Heart right ventricle (tissue), 16 donors: ENCODE results near the gene BDH1. TPM values are rescaled to one million over a fixed set of nuclear protein-coding genes. Genes with fewer than 3 reads are reported as not detected.

Experiments used
- ATAC-seq, 8 donors: fragments of 200-7000 bp; cut with Tn5 transposase; one replicate each; pipeline ENCODE4 v1.9.1; 2020; ENCODE audit warnings: mild to moderate bottlenecking in 8 of 8, moderate library complexity in 8 of 8, moderate number of reproducible peaks in 1 of 8
- DNase-seq, 2 donors: peaks; one replicate each; pipeline ENCODE4 v3.0.0-alpha.2; 2020
- H3K27ac ChIP-seq, 10 donors: fragments of 200-600 bp; sonication (generic) in 2 of 10; one replicate each; pipeline versions ENCODE4 v1.5.0 to v1.8.0; 2020 to 2022; ENCODE audit warnings: mild to moderate bottlenecking in 3 of 10
- H3K27me3 ChIP-seq, 7 donors: fragments of 200-600 bp; one replicate each; pipeline ENCODE4 v1.8.0; 2021 to 2022; ENCODE audit warnings: mild to moderate bottlenecking in 2 of 7
- H3K36me3 ChIP-seq, 9 donors: fragments of 200-600 bp; sonication (generic) in 1 of 9; one replicate each; pipeline versions ENCODE4 v1.5.0 to v1.8.0; 2020 to 2022; ENCODE audit warnings: mild to moderate bottlenecking in 2 of 9
- H3K4me1 ChIP-seq, 9 donors: fragments of 200-600 bp; sonication (generic) in 1 of 9; one replicate each; pipeline versions ENCODE4 v1.5.0 to v1.8.0; 2020 to 2022; ENCODE audit warnings: mild to moderate bottlenecking in 4 of 9
- H3K4me3 ChIP-seq, 10 donors: fragments of 200-600 bp; sonication (generic) in 2 of 10; one replicate each; pipeline versions ENCODE4 v1.5.0 to v1.8.0; 2020 to 2022; ENCODE audit warnings: mild to moderate bottlenecking in 7 of 10, moderate library complexity in 2 of 10
- H3K9me3 ChIP-seq, 11 donors: fragments of 200-600 bp in 10 of 11; sonication (generic) in 2 of 11; one replicate each; pipeline versions ENCODE4 v1.5.0 to v1.8.0; 2013 to 2022; ENCODE audit warnings: mild to moderate bottlenecking in 2 of 11, control low read depth in 1 of 11, moderate library complexity in 1 of 11
- CTCF ChIP-seq, 9 donors: fragments of 200-600 bp; sonication (generic) in 2 of 9; IDR thresholded peaks; one replicate each; pipeline versions ENCODE4 v1.5.0 to v1.8.0; 2021 to 2022; ENCODE audit warnings: antibody characterized with exemption in 9 of 9, mild to moderate bottlenecking in 5 of 9, moderate library complexity in 1 of 9
- WGBS, 2 donors: extraction: QIAGEN DNeasy Blood & Tissue Kit; methylation state at CpG; one replicate each; pipeline ENCODE4 v1.1.7; 2013; ENCODE audit warnings: inconsistent platforms in 1 of 2; 5-methylcytosine and 5-hydroxymethylcytosine counted together
- intact Hi-C, 10 donors: fragments of 100-400 bp; cut with DNase I; formaldehyde crosslinking; loops; one replicate each; pipeline versions ENCODE4 v1.11.1 to v1.14.2; 2022
- polyA plus RNA-seq, 2 donors: library from polyadenylated mRNA; stranded (reverse); fragments of 200-250 nt; gene quantifications; one replicate each; pipeline ENCODE4 v1.2.3, GENCODE V29; 2013
- total RNA-seq, 10 donors: library from RNA; stranded (reverse); fragmentation: NEBNext Ultra II Directional in 3 of 10; extraction: Animal tissue kit (Norgen Biotek cat#: 25700) in 3 of 10; gene quantifications; one replicate each; pipeline versions ENCODE4 v1.2.1 to v1.2.4, GENCODE V29; 2021 to 2023
- donor health status: Arrhythmogenic right ventricular cardiomyopathy.
- donor health status: ischemic (EF 13 %, LVEDD 7.1; RV severe dilation, severe dysfunction).
- donor health status: healthy with polysubstance abuse.
- donor health status: DM: no; HTN: yes; CAD: no.
- donor health status: DM: no; HTN: no; CAD: no.
- donor health status: ischemic (EF 25% LVEDD 6.9; RV normal size, moderate dysfunction).
- donor health status: ischemic (EF 25% LVEDD 5.7; RV mildly dilated, moderate dysfunction).
- donor health status: healthy.
- donor health status: DM: yes; HTN: yes; CAD: no.
- donor health status: Ischemic cardiomyopathy.
- donor health status: ischemic (EF 35%, LVEDD 5.7; RV mildly dilated, moderate dysfunction).
- donor health status: nonischemic (EF 11% LVEDD 7.7; RV severe dilation, severe dysfunction).
- donor health status: DM: yes; HTN: yes; CAD: no.
- donor health status: PGD.
- donor health status: ischemic (EF 29% LVEDD 5.4; RV normal size, mild dysfunction).
- donor health status: nonischemic (EF 23%, LVEDD 6.1; RV moderate dilation, normal function).

Gene BDH1
- total and polyA plus RNA-seq, 12 donors = 9.6 to 144 (median 78.0) TPM

DNA sequence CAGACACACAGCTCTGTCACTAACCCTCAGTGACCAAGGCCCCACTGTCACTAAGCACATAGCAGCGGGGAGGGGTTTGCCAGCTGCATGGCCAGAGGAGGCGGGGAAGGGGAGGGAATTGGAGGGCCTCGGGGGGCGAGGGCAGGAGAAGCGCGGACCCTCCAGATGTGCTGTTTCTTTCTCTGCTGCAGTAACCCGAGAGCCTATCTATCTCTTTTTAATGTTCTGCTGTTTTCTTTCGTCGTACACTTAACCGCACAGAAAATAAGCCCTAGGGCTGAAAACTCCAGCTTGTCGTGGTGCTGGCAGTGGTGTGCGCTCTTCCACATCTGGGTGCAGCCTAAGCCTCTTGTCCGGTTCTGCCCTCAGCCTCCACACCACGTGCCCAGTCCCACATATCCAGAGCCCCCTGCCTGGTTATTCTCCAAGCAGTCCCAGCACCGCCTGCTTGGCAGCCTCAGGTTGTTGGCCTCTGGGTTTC lies 51.1 kb downstream of the BDH1 start:
- H3K27me3 ChIP-seq = peaks cover 0 to 6% (median 0%) of the 10 kb centered on the region in 7 donors
- no peak for DNase-seq
- H3K9me3 ChIP-seq = peaks cover 0 to 5% (median 0%) of the 10 kb centered on the region in 11 donors
- no peak overlapping the region for H3K4me3 ChIP-seq
- no peak for ATAC-seq
- peaks cover 0 to 5% (median 3%) of the 10 kb centered on the region in 9 donors for H3K4me1 ChIP-seq
- no peak overlapping the region for H3K27ac ChIP-seq
- intact Hi-C loops = loop anchor here in 5 of 10 donors (5.0 to 10.0 kb wide), 3 partner anchors 240 to 280 kb away; no protein-coding TSS in a partner anchor
- WGBS, 2 donors = 76 to 81% methylated on average over 15 of the region's 15 CpGs
- TF ChIP-seq CTCF (IDR thresholded peaks at IDR 0.05) = no peak
- H3K36me3 ChIP-seq = no peaks in the 10 kb centered on the region

DNA sequence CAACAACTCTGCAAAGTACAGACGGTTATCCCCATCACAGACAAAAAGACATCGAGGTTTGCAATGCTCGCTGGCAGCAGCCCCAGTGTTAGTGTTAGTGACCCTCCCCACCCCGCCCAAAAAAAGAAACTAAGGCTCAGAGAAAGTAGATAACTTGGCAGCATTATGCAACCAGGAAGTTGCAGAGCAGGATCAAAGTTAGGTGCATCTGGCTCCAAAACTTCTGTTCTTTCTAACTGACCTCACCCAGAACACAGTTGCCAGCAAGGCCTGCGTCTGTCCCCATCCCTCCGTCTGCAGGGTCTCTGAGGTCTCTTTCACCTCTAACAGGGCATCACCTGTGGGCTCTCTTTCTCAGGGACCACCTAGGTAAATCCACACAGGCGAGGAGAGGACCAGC lies 51.5 kb downstream of the BDH1 start:
- Histone ChIP-seq H3K27me3 (peaks cover 0 to 6% (median 0%) of the 10 kb centered on the region in 7 donors), H3K4me1 (peaks cover 0 to under 1% (median 0%) of the 10 kb centered on the region in 9 donors), H3K27ac (no peak overlapping the region), H3K36me3 (no peaks in the 10 kb centered on the region), H3K4me3 (no peak overlapping the region), H3K9me3 (peaks cover 0 to 5% (median 0%) of the 10 kb centered on the region in 11 donors)
- no peak for DNase-seq
- no peak for TF ChIP-seq CTCF (IDR thresholded peaks at IDR 0.05)
- intact Hi-C loops = loop anchor here in 5 of 10 donors (5.0 to 10.0 kb wide), 3 partner anchors 239 to 279 kb away; no protein-coding TSS in a partner anchor
- no peak for ATAC-seq
- 66 to 69% methylated on average over 7 of the region's 7 CpGs for WGBS, 2 donors

DNA sequence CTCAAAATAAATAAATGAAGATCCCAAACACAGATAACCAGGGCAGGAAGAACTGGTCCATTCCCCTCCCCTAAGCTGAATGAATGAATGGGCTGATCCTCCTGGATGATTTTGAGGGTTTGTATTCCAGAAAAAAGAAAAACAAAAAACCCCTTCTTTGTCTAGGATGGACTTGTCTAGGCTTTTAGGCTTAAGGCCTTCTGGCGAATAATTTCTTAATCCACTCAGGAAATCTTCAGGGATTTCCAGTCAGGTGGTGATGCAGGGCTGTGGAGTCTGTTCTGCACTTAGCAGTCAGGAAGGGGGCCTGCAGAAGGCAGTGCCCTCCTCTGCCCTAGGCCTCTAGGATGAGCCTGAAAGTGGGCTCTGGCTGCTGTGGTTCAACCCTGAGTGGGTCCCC lies 52.1 kb downstream of the BDH1 start:
- intact Hi-C loops = loop anchor here in 5 of 10 donors (5.0 to 10.0 kb wide), 3 partner anchors 239 to 279 kb away; no protein-coding TSS in a partner anchor
- Histone ChIP-seq H3K27ac (no peak overlapping the region), H3K4me1 (no peaks in the 10 kb centered on the region), H3K4me3 (no peak overlapping the region), H3K36me3 (no peaks in the 10 kb centered on the region), H3K9me3 (peaks cover 0 to 5% (median 0%) of the 10 kb centered on the region in 11 donors), H3K27me3 (peaks cover 0 to 6% (median 0%) of the 10 kb centered on the region in 7 donors)
- no peak for DNase-seq
- ATAC-seq = no peak
- WGBS, 2 donors = 93 to 94% methylated on average over 1 of the region's 1 CpG
- TF ChIP-seq CTCF (IDR thresholded peaks at IDR 0.05) = no peak

GRCh38 chr3:197501879-197502620 lies 53.7 kb downstream of the BDH1 start:
- no peak overlapping the region for H3K4me3 ChIP-seq
- no peaks in the 10 kb centered on the region for H3K36me3 ChIP-seq
- H3K27me3 ChIP-seq = peaks cover 0 to 6% (median 0%) of the 10 kb centered on the region in 7 donors
- WGBS, 2 donors = 80% methylated on average over 12 of the region's 12 CpGs
- H3K27ac ChIP-seq = no peak overlapping the region
- ATAC-seq = peak in 6 of 8 donors; percentile 21 to 61 (median 52)
- intact Hi-C loops = loop anchor here in 5 of 10 donors (5.0 to 10.0 kb wide), 3 partner anchors 237 to 277 kb away; no protein-coding TSS in a partner anchor
- H3K9me3 ChIP-seq = peaks cover 0 to 9% (median 0%) of the 10 kb centered on the region in 11 donors
- H3K4me1 ChIP-seq = no peaks in the 10 kb centered on the region
- DNase-seq = no peak
- TF ChIP-seq CTCF (IDR thresholded peaks at IDR 0.05) = peak in 8 of 9 donors; percentile 9 to 63 (median 42)
